Central memory CD8-positive, alpha-beta T cell (primary cell): ENCODE results near the gene IL1R2.
"Not testable (repeated sequence)": the region's sequence is repeated elsewhere in the genome, so short reads cannot be mapped to it uniquely, and the experiment has no call there.

ENCODE experiments used
- ATAC-seq: fragments of 150-1000 bp; cut with Tn5 transposase; replicated peaks from 2 replicates; pipeline ENCODE4 v1.10.0; 2022; ENCODE audit warnings: mild to moderate bottlenecking, moderate FRiP score, moderate number of reproducible peaks; ENCODE audit not compliant: poor library complexity, severe bottlenecking; ENCODE audit errors: extremely low read depth
- DNase-seq, 2 donors: peaks; one replicate each; pipeline ENCODE4 v3.0.0; 2021; ENCODE audit warnings: low spot score in 2 of 2
- H3K27ac Mint-ChIP-seq: one replicate; pipeline ENCODE4 v1.8.0; 2022; ENCODE audit warnings: low read depth, mild to moderate bottlenecking, moderate library complexity, mixed read lengths
- H3K27me3 Mint-ChIP-seq: one replicate; pipeline ENCODE4 v1.8.0; 2022; ENCODE audit warnings: mixed read lengths
- H3K36me3 Mint-ChIP-seq: one replicate; pipeline ENCODE4 v1.8.0; 2022; ENCODE audit warnings: mild to moderate bottlenecking, moderate library complexity, mixed read lengths; ENCODE audit not compliant: insufficient read depth
- H3K4me1 Mint-ChIP-seq: one replicate; pipeline ENCODE4 v1.8.0; 2022; ENCODE audit warnings: mixed read lengths
- H3K4me3 Mint-ChIP-seq: one replicate; pipeline ENCODE4 v1.8.0; 2022; ENCODE audit warnings: mild to moderate bottlenecking, moderate library complexity, mixed read lengths
- H3K9me3 Mint-ChIP-seq: one replicate; pipeline ENCODE4 v1.8.0; 2022; ENCODE audit warnings: mixed read lengths

The IL1R2 gene

DNA sequence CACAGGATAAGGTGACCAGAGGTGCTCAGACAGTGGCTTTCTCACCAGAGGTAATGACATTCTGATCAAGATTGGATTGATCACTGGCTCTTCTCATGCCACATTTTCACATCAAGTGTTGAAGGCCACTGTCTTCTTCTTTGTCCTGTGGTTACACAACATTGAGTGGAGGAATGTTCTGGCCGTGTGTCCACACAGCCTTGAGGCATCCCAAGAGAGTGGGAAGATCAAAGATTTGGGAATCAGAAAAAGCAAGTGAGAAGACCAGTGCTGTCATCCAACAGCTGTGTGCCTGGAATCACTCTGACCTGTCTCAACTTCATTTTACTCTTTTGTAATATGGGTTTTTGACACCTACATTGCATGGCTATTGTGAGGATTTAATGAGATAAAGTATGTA, 67.4 kb downstream of the IL1R2 start:
- ATAC-seq (no peak), DNase-seq (no peak)
- H3K36me3 Mint-ChIP-seq: no peaks in the 10 kb centered on the region
- no peak overlapping the region for H3K4me3 Mint-ChIP-seq
- no peak overlapping the region for H3K27ac Mint-ChIP-seq
- no peaks in the 10 kb centered on the region for H3K9me3 Mint-ChIP-seq
- H3K4me1 Mint-ChIP-seq: no peaks in the 10 kb centered on the region
- no peaks in the 10 kb centered on the region for H3K27me3 Mint-ChIP-seq

DNA sequence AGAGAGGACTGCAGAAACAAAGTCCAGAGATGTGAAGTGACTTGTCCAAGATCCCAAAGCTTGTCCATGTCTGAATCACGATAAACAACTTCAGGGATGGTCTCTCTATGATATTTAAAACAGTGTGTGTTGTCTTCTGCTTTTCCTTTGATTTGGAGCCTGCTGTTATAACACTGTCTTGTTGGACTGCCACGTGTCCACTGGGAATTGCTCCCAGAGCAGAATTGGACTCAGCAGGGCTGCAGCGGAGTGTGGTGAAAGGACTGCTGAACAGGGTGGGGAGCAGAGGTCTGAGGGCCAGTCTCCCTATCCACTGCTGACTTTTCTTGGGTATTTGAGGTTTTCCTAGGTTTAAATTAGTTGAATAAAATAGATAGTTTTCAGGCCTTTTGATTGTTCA, 68.3 kb downstream of the IL1R2 start:
- no peak overlapping the region for H3K27ac Mint-ChIP-seq

DNA sequence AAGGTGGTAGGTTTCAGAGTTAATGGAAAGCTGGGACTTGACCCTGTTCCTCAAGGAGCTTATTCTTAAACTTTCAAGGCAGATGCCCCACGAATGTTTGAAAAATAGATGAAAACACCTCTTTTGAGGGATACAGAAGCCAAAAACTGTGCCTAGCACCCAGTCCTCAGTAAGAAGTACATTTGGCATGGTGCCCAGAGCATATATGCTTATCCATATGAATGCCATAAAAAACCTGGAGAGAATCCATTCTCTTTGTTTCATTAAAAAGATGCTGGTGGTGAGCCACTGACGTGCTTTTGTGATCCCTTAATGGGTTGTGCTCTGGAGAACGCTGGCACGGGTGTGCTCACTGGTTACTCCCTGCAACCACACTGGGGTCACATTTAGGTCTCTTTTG, 69.0 kb downstream of the IL1R2 start:
- Mint-ChIP-seq H3K4me3 (no peak overlapping the region), H3K27ac (no peak overlapping the region), H3K9me3 (no peaks in the 10 kb centered on the region), H3K36me3 (no peaks in the 10 kb centered on the region), H3K27me3 (peaks cover 2% of the 10 kb centered on the region), H3K4me1 (no peaks in the 10 kb centered on the region)
- DNase-seq (no peak), ATAC-seq (no peak)

More for the DNA sequence above, 68.3 kb downstream of the IL1R2 start:
- ATAC-seq (no peak), DNase-seq (no peak)
- Mint-ChIP-seq H3K27me3 (no peaks in the 10 kb centered on the region), H3K4me3 (no peak overlapping the region), H3K36me3 (no peaks in the 10 kb centered on the region), H3K4me1 (no peaks in the 10 kb centered on the region), H3K9me3 (no peaks in the 10 kb centered on the region)

DNA sequence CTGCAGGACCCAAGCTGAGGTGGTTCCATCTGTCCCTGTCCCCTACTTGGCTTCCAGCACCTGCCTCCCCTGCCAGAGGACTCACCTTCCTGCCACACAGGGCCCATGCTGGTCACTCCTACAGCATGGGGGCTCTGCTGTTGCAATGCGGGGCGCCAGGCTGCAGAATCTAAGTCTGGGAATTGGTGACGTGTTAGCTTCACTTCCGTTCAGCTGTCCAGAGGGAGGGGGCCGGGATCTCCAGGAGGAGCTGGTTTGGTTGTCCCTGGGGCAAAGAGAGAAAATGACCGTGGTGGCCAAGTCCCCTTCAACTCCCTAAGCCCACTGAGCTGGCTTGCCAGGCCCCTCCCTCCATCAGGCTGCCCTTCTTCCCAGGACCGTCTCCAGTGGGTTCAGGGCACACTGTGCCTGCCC, 69.5 kb downstream of the IL1R2 start:
- ATAC-seq (no peak), DNase-seq (no peak)
- H3K4me1 Mint-ChIP-seq: no peaks in the 10 kb centered on the region
- H3K36me3 Mint-ChIP-seq: no peaks in the 10 kb centered on the region
- H3K27me3 Mint-ChIP-seq: peaks cover 7% of the 10 kb centered on the region
- no peaks in the 10 kb centered on the region for H3K9me3 Mint-ChIP-seq
- H3K27ac Mint-ChIP-seq: no peak overlapping the region
- no peak overlapping the region for H3K4me3 Mint-ChIP-seq

DNA sequence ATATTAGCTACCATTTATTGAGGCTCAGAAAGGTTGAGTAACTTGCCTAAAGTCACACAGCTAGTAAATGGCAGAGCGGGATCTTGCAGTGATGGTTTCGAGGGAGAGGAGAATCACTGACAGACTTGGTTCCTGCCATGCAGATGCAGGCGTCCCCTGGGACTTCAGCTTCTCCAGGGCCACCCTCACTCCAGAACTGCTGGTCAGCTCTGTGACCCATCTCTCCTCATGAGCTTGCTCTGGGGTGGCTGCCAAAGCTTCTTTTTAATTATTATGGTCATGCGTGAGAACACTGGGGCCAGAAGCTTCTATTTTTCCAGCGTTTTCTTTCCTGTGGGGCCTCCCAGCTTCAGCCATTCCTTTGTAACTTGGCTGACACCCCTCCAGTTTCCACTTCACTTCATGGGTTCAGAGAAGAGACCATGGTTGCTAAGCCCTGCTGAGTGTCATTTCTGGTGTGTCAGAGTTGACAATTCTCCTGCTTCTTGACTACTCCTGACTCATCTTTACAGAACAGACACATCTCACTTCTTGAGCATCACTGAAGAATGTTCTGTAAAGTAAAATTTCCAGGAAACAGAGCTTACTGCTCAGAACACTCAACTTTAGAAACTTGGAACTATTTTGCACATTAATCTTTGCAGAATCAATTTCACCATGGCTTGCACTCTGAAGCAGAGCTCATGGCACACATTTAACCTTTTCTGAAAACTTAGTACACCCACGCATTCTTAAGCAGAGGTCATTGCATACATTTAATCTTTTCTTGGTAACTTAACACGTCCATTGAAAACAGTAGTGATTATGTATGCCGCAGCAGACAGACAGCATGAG, 70.4 kb downstream of the IL1R2 start:
- H3K36me3 Mint-ChIP-seq: no peaks in the 10 kb centered on the region
- H3K27ac Mint-ChIP-seq: no peak overlapping the region
- peaks cover 10% of the 10 kb centered on the region for H3K27me3 Mint-ChIP-seq
- no peaks in the 10 kb centered on the region for H3K4me1 Mint-ChIP-seq
- DNase-seq: no peak
- H3K4me3 Mint-ChIP-seq: no peak overlapping the region
- H3K9me3 Mint-ChIP-seq: no peaks in the 10 kb centered on the region
- ATAC-seq: no peak

DNA sequence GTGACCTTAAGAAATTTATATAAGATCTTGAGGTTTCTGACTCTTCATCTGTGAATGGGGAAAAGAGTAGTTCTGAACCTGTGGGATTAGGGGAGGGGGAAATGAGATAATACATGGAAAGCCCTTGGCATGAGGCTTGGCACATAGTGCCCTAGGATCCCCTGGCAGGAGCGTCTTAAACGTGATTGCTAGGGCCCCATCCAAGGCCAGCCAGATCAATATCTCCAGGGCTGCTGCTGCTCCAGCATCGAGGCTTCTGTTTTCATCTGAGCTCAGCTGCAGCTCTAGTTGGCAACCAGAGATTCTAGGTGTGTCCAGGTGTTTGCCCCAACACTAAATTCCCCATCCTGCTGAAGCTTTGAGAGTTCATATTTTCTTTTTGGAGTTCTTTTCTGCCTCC, 71.0 kb downstream of the IL1R2 start:
- DNase-seq (no peak), ATAC-seq (no peak)

DNA sequence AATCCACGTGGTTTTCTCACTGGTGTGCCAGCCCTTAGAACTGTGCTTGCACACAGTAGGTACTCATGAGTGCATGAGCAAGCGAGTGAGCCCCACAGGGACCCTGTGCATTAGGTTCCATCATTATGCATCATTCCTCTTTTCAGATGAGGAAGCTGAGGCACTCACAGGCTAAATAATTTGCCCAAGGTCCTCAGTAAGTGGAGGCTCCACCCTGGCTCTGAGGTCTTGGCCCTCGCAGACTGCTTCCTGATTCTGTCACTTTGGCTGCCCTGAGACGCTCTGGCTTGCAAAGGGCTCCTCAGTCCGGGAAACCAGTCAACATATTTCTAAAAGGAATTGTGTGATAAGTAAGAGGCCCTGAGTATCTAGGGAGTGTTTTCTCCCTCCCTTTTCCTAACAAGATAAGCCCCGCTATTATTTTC, 71.7 kb downstream of the IL1R2 start:
- DNase-seq: no peak
- ATAC-seq: no peak
- Mint-ChIP-seq H3K27me3 (peaks cover 10% of the 10 kb centered on the region), H3K9me3 (no peaks in the 10 kb centered on the region), H3K4me3 (no peak overlapping the region), H3K36me3 (no peaks in the 10 kb centered on the region), H3K27ac (no peak overlapping the region), H3K4me1 (no peaks in the 10 kb centered on the region)

More for the DNA sequence above, 71.0 kb downstream of the IL1R2 start:
- Mint-ChIP-seq H3K27ac (no peak overlapping the region), H3K27me3 (peaks cover 10% of the 10 kb centered on the region), H3K36me3 (no peaks in the 10 kb centered on the region), H3K9me3 (no peaks in the 10 kb centered on the region), H3K4me3 (no peak overlapping the region), H3K4me1 (no peaks in the 10 kb centered on the region)

DNA sequence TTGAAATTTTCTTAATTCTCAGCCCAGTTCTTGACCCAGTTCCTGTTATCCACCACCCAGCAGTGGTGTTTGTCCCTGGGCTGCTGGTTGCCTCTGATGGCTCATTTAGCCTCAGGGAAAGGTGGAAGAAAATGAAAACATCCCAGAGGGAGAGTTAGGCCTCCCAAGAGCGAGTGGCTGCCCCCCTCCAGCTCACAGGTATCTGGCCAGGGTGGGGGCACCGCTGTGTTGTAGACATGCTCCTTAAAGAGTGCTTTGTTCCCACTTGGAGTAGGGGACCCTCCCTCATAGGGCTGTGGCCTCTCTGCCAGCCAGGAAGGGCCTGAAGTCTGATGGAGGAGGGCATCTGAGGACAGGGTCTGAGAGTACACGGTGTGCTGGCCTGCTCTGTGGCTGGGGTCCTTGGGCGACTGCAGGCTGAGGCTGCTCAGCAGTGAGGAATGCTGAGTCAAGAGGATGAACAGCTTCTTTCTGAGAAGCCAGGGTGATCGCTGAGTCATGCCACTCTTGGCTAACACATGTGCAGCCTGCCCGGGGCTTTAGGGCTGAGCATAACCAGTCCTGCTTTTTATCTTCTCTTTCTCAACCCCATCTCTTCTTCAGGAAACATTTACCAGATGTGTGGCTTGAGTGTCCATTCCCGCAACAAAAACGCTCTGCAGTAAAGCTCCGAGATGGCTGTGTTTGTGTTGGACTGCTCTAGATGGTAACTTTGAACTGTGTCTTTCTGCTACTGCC, 72.3 kb downstream of the IL1R2 start:
- no peak for ATAC-seq
- H3K27ac Mint-ChIP-seq: no peak overlapping the region
- no peaks in the 10 kb centered on the region for H3K4me1 Mint-ChIP-seq
- no peaks in the 10 kb centered on the region for H3K36me3 Mint-ChIP-seq
- no peaks in the 10 kb centered on the region for H3K9me3 Mint-ChIP-seq
- peaks cover 10% of the 10 kb centered on the region for H3K27me3 Mint-ChIP-seq
- DNase-seq: no peak
- H3K4me3 Mint-ChIP-seq: no peak overlapping the region

DNA sequence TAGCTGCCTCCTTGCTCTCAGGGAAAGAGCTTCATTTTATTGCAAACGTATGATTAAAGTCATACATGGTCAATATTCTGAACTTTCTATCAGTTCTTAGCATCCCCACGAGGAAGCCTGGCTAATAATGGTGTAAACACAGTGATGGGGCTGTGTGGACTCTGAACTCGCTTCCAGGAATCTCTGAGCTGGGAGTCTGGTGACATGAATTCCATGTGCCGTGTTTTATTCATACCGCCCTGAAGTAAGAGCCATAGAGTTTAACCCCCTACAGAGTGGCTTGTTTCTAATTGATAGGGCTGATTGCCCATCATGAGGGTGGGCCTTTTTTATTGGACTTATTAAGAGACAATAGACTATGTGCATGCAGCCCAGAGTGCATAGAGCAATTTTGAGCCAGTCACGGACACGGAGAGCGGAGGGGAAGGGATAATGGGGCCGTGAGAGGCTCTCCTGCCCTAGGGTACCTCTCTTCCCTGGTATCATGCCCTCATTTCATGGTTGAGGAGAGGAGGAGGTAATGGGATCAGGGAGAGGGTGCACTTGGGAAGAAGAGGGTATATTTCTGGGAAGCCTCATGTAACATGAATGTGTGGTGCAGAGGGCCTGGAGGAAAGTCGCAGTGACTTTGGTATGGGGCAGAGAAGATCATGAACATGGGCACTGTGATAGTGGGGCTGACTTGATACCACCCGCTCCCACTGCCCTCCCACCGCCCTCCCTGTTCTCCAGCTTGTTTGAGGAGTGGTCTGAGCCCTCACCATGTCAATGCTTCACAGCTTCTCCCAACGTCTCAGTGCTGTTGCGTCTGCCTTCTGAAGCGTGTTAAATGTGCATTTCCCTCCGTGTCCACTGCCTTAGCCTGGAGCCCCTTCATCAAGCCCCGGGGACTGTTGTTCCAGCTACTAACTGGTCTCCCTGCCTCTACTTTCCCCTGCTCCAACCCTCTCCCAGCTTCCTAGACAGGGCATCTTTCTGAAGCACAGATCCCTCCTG, 73.2 kb downstream of the IL1R2 start:
- H3K9me3 Mint-ChIP-seq: no peaks in the 10 kb centered on the region
- H3K27me3 Mint-ChIP-seq: peaks cover 10% of the 10 kb centered on the region
- no peak overlapping the region for H3K27ac Mint-ChIP-seq
- no peaks in the 10 kb centered on the region for H3K36me3 Mint-ChIP-seq
- no peak for ATAC-seq
- H3K4me3 Mint-ChIP-seq: no peak overlapping the region
- DNase-seq: no peak
- H3K4me1 Mint-ChIP-seq: no peaks in the 10 kb centered on the region

DNA sequence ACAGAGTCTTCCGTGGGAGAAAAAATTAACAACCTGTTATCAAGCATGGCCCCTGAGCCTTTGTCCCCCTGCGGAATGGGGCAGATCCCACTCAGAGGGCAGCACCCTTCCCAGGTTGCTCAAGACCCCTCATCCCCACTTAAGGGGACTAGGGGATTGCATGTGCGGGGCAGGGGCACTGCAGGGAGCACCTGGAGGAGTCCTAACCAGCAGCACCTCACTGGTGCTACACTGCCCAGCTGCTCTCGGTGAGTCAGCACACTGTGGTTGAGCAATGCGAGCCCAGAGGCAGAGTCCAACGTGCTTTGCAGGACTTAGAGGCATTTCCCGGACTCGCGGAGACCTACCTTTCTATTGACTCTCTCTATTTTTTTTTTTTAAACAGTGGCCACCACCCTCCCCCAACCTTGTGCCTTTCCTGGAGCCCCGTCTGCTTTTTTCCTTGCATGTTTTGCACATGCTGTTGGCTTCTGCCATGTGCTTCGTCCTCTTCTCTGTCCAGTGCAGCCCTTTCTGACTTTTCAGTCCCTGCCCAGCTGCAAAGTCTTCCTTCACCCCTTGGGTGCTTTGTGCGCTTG, 74.0 kb downstream of the IL1R2 start:
- no peak overlapping the region for H3K27ac Mint-ChIP-seq
- DNase-seq (no peak), ATAC-seq (no peak)

DNA sequence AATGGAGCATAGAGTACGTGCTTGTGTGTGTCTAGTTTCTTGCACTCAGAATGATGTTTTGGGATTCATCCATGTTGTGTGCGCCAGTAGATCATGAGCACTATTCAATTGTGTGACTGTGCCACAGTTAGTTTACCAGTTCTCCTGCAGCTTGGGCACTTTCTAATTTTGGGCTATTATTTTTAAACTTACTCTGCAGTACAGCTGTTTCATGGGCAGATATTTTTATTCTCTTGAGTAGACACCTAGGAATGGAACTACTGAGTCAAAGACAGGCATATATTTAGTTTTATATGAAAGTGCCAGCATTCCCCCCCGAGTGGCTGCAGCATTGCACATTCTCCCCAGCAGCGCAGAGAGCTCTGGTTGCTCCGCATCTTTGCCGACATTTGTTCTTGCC, 74.8 kb downstream of the IL1R2 start:
- Mint-ChIP-seq H3K4me3 (no peak overlapping the region), H3K27ac (no peak overlapping the region), H3K9me3 (no peaks in the 10 kb centered on the region), H3K27me3 (peaks cover 10% of the 10 kb centered on the region), H3K36me3 (no peaks in the 10 kb centered on the region), H3K4me1 (no peaks in the 10 kb centered on the region)
- DNase-seq (no peak), ATAC-seq (no peak)

More for the DNA sequence above, 74.0 kb downstream of the IL1R2 start:
- Mint-ChIP-seq H3K4me1 (no peaks in the 10 kb centered on the region), H3K27me3 (peaks cover 10% of the 10 kb centered on the region), H3K9me3 (no peaks in the 10 kb centered on the region), H3K4me3 (no peak overlapping the region), H3K36me3 (no peaks in the 10 kb centered on the region)

DNA sequence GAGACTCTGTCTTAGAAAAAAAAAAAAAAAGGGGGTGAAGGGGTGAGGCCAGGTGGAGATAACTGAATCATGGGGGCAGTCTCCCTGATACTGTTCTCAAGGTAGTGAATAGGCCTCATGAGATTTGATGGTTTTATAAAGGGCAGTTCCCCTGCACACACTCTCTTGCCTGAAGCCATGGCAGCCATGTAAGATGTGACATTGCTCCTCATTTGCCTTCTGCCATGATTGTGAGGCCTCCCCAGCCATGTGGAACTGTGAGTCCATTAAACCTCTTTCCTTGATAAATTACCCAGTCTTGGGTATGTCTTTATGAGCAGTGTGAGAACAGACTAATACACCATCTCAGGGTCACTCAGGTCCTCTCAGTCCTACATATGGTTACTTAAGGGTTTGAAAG, 76.4 kb downstream of the IL1R2 start:
- not testable (repeated sequence) for H3K27me3 Mint-ChIP-seq, DNase-seq, H3K9me3 Mint-ChIP-seq, H3K4me1 Mint-ChIP-seq, H3K36me3 Mint-ChIP-seq, ATAC-seq, H3K4me3 Mint-ChIP-seq, H3K27ac Mint-ChIP-seq
